Retinal pigment epithelial cell (primary cell): ENCODE data around the gene NBEA.

Experiments used
- DNase-seq: peaks from one replicate; pipeline ENCODE4 v3.0.0-alpha.2; 2010; ENCODE audit warnings: low read depth
- H3K4me3 ChIP-seq: 2 replicates; pipeline ENCODE4 v1.5.1; 2011; ENCODE audit warnings: mild to moderate bottlenecking, low read length, control low read depth, moderate library complexity
- TF ChIP-seq, protein P1 (sequence below): conservative IDR thresholded peaks from 2 replicates; pipeline ENCODE4 v1.5.1; 2011; ENCODE audit warnings: low read depth, low read length, control low read depth, inconsistent platforms

NBEA gene

DNA sequence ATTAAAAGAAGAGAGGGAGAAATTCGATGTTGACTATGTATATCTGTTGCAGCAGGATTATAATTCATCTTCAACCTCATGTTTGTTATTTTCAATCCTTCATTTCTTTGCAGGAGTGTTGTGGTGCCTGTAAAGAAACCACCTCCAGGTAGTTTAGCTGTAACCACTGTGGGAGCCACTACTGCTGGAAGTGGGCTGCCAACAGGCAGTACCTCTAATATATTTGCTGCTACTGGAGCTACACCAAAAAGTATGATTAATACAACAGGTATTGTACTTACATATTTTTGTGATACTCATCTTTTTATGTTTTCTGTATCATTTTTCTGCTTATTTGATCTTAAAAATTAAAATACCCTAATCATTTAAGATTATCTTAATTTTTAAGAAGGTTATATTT is 266.5 kb downstream of the NBEA start:
- DNase-seq: no peak
- H3K4me3 ChIP-seq: no peak overlapping the region
- TF ChIP-seq, protein P1, sequence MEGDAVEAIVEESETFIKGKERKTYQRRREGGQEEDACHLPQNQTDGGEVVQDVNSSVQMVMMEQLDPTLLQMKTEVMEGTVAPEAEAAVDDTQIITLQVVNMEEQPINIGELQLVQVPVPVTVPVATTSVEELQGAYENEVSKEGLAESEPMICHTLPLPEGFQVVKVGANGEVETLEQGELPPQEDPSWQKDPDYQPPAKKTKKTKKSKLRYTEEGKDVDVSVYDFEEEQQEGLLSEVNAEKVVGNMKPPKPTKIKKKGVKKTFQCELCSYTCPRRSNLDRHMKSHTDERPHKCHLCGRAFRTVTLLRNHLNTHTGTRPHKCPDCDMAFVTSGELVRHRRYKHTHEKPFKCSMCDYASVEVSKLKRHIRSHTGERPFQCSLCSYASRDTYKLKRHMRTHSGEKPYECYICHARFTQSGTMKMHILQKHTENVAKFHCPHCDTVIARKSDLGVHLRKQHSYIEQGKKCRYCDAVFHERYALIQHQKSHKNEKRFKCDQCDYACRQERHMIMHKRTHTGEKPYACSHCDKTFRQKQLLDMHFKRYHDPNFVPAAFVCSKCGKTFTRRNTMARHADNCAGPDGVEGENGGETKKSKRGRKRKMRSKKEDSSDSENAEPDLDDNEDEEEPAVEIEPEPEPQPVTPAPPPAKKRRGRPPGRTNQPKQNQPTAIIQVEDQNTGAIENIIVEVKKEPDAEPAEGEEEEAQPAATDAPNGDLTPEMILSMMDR: no peak

DNA sequence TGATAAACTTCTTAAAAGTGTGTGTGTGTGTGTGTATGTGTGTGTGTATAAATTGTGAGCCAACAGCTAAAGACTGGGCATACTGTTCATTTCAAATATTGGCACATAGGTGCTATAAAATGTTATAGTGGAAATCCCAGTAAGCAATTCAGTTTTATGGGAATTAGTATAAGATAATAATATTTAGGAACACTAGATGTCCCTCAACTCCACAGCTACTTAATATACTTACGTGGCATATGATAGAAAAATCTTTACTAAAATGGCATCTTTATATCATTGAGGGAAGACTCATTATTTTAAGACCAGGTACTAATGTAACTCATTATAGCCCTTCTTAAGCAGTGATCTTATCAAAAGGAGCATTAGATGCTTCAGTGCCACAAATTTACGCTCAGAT is 268.2 kb downstream of the NBEA start:
- TF ChIP-seq, protein P1: no peak
- no peak for DNase-seq
- no peak overlapping the region for H3K4me3 ChIP-seq

DNA sequence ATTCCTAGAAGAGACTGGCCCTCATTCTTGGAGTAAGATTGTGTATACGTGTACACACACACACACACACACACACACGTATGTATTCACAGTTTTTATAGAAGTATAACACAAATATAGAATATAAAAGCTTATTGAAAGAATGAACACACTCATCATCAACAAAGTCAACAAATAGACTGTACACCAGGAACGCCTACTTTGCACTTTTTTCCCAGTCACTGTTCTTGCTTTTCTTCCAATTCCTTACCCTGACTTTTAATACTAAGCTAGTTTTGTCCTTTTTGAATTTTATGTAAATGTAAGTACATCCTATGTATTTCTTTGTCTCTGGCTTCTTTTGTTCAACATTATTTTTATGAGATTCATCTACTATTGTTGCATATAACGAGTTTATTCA is 269.9 kb downstream of the NBEA start:
- TF ChIP-seq, protein P1: no peak

DNA sequence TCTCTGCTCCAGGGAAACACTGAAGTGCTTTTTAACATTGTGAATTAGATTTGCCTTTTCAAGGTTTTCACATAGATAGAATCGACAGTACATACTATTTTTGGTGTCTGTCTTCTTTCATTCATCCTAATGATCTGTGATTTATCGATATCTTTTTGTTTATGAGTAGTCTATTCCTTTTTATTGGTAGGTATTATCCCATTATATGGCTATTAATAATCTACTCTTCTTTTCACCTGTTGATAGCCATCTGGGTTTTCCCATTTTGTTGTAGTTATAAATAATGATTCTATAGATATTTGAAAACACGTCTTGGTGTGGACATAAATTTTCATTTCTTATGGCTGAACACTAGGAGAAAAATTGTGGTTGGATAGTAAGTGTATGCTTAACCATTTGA is 271.8 kb downstream of the NBEA start:
- TF ChIP-seq, protein P1: no peak
- H3K4me3 ChIP-seq: no peak overlapping the region

More for the DNA sequence above, 269.9 kb downstream of the NBEA start:
- no peak for DNase-seq
- no peak overlapping the region for H3K4me3 ChIP-seq

DNA sequence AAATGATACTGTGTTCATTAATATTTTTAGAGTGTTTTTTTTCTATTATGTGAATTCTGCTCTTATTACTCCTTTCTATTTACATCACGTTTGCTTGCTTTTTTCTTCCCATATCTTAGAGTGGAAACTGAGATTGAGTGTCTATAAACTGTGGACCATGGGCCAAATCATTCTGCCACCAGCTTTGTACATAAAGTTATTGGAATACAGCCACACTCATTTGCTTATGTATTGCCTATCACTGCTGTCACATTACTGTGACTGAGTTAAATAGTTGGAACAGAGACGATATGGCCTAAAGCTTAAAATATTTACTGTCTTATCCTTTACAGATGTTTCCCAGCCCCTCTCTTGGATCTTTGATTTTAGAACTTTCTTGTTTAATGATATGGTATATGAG is 274.1 kb downstream of the NBEA start:
- no peak overlapping the region for H3K4me3 ChIP-seq
- DNase-seq: no peak
- TF ChIP-seq, protein P1: no peak

More for the DNA sequence above, 271.8 kb downstream of the NBEA start:
- no peak for DNase-seq

DNA sequence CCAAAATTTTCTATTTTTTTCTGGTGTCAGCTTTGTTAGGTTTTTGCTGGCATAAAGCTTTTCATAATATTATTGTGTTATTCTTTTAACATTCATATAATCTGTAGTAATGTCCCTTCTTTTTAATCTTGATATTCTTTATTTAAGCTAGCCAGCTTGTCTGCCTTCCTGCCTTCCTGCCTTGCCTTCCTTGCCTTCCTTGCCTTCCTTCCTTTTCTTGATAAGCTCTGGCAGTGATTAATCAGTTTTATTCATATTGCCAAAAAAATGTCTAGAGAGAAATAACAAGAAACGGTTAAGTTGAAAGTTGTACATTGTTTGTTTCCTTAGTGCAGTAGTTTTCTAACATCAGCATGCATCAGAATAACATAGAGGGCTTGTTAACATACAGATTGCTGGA is 277.0 kb downstream of the NBEA start:
- TF ChIP-seq, protein P1: no peak
- H3K4me3 ChIP-seq: no peak overlapping the region
- no peak for DNase-seq

DNA sequence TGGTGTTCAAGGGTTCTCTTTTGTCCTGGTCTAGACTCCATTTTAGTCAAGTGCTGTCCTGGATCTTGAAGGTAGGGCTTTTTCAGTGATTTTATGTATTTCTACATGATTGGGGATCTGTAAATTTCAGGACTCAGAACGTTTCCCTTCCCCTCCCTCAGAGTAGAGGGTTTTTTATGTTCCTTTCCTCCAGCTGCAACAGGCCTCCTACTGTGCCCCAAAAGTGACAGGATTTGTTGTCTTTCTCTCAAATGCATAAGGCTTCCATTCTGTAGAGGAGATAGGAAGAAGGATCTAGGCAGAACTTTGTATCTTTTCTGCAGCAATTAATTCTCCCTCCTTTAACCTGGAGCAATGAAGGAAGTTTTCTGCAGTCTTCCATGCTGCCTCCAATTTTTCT is 283.1 kb downstream of the NBEA start:
- DNase-seq: no peak
- no peak overlapping the region for H3K4me3 ChIP-seq
- TF ChIP-seq, protein P1: no peak
